ENCODE data around the gene SDK1. TPM values are rescaled to one million over a fixed set of nuclear protein-coding genes. Genes with fewer than 3 reads are reported as not detected.

The SDK1 gene, protein sequence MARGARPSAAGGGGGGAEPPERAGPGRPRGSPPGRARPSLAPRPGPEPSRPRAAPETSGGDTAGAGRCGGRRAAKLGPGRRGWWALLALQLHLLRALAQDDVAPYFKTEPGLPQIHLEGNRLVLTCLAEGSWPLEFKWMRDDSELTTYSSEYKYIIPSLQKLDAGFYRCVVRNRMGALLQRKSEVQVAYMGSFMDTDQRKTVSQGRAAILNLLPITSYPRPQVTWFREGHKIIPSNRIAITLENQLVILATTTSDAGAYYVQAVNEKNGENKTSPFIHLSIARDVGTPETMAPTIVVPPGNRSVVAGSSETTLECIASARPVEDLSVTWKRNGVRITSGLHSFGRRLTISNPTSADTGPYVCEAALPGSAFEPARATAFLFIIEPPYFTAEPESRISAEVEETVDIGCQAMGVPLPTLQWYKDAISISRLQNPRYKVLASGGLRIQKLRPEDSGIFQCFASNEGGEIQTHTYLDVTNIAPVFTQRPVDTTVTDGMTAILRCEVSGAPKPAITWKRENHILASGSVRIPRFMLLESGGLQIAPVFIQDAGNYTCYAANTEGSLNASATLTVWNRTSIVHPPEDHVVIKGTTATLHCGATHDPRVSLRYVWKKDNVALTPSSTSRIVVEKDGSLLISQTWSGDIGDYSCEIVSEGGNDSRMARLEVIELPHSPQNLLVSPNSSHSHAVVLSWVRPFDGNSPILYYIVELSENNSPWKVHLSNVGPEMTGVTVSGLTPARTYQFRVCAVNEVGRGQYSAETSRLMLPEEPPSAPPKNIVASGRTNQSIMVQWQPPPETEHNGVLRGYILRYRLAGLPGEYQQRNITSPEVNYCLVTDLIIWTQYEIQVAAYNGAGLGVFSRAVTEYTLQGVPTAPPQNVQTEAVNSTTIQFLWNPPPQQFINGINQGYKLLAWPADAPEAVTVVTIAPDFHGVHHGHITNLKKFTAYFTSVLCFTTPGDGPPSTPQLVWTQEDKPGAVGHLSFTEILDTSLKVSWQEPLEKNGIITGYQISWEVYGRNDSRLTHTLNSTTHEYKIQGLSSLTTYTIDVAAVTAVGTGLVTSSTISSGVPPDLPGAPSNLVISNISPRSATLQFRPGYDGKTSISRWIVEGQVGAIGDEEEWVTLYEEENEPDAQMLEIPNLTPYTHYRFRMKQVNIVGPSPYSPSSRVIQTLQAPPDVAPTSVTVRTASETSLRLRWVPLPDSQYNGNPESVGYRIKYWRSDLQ (N-terminal part only)
- total RNA-seq = 1 to 10 TPM; 1.2 to 1.8 (median 1.5) TPM

DNA sequence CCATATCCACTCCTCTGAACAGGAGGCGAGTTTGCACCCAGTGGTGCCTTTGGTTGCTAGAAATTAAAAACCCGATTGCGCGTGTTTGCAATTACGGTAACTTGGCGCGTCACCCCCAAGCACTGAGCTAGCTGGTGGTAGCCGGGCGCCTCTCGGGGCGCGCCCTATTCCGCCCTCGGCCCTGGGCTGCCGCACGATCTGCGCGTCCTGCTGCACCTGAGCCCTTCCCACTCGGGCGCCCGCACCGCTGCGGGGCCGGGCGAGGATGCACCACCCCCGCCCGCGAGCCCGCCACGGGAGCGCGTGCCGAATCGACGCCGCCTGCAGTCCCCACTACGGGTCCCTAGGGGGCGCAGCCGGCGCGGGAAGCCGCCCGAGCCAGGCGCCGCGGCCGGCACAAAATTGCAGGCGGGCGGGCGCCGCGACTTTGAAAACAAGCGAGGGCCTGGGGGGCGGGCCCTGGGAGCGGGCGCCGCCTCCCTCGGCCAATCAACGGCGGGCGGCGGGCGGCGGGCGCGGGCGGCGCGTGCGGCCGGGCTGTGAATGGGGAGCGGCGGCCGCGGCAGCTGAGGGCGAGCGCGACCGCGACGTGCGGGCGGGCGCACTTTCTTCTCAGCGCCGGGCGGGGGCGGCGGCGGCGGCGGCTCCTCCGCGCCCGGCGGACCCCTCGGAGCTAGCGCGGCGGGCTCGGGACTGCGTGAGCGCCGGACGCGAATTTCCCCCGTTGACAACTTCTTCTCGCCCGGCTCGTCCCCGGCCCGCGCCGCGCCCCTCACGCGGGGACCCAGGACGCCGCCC is at the start of gene SDK1:
Gene SDK1, plus strand, starts transcription at position 602 of the 798 bp plus-strand sequence. CDS start 335 bp downstream, outside the sequence.
- intact Hi-C loops (cut with DNase I; ENCODE audit: low total_unique reads) (loop anchor here (2.0 kb wide), 1 partner anchor 596 kb away; no protein-coding TSS in a partner anchor), in situ Hi-C loops (cut with MboI; ENCODE audit: low sequenced_read_pairs in 4 of 4) (no loop called here)
- Histone ChIP-seq H3K27me3 (peaks cover 2 to 7% (median 3%) of the 10 kb centered on the region in 3 donors), H3K4me1 (peaks cover 5 to 14% of the 10 kb centered on the region in 2 donors), H3K27ac (peak within 1 kb of the TSS in 1 of 4 donors; percentile 41), H3K4me3 (peak within 1 kb of the TSS; percentile 51 to 62 (median 56)), H3K36me3 (no peaks in the 10 kb centered on the region), H3K9me3 (no peaks in the 10 kb centered on the region)
- ATAC-seq (peak; percentile 83 to 89), DNase-seq (peak; percentile 70 to 85)
- peak; percentile 31 to 63 for TF ChIP-seq POLR2A (IDR thresholded peaks at IDR 0.05)
- TF ChIP-seq, protein P1, sequence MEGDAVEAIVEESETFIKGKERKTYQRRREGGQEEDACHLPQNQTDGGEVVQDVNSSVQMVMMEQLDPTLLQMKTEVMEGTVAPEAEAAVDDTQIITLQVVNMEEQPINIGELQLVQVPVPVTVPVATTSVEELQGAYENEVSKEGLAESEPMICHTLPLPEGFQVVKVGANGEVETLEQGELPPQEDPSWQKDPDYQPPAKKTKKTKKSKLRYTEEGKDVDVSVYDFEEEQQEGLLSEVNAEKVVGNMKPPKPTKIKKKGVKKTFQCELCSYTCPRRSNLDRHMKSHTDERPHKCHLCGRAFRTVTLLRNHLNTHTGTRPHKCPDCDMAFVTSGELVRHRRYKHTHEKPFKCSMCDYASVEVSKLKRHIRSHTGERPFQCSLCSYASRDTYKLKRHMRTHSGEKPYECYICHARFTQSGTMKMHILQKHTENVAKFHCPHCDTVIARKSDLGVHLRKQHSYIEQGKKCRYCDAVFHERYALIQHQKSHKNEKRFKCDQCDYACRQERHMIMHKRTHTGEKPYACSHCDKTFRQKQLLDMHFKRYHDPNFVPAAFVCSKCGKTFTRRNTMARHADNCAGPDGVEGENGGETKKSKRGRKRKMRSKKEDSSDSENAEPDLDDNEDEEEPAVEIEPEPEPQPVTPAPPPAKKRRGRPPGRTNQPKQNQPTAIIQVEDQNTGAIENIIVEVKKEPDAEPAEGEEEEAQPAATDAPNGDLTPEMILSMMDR (IDR thresholded peaks at IDR 0.05 in 4 of 5, conservative IDR thresholded peaks at IDR 0.05 in 1 of 5) = peak in 4 of 5 experiments; percentile 90 to 96 (median 94)

DNA sequence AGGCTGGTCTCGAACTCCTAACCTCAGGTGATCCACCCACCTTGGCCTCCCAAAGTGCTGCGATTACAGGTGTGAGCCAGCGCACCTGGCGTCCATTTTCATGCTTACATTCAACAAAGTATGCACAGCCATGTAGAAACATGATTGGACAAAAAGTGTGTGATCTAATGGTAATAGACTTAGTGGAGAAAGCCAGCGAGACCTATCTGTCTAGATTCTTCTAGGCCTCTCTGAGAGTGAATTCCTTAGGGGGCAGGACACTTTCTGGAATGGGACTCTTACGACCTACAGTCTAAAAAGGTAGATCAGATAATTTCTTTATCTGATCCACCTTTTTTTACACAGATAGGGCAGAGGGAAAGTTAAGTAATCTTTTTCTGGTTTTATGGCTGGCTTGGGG is 46.3 kb upstream of the SDK1 start:
- in situ Hi-C loops (cut with MboI; ENCODE audit: low sequenced_read_pairs in 4 of 4) = no loop called here
- Histone ChIP-seq H3K27ac (no peak overlapping the region), H3K27me3 (peaks cover 0 to 5% (median 0%) of the 10 kb centered on the region in 3 donors), H3K4me3 (no peak overlapping the region), H3K36me3 (no peaks in the 10 kb centered on the region), H3K9me3 (no peaks in the 10 kb centered on the region), H3K4me1 (no peaks in the 10 kb centered on the region)
- ATAC-seq (no peak), DNase-seq (no peak)
- intact Hi-C loops (cut with DNase I; ENCODE audit: low total_unique reads) = no loop called here
- no peak for TF ChIP-seq POLR2A (IDR thresholded peaks at IDR 0.05)
- TF ChIP-seq, protein P1 (IDR thresholded peaks at IDR 0.05 in 4 of 5, conservative IDR thresholded peaks at IDR 0.05 in 1 of 5) = no peak

DNA sequence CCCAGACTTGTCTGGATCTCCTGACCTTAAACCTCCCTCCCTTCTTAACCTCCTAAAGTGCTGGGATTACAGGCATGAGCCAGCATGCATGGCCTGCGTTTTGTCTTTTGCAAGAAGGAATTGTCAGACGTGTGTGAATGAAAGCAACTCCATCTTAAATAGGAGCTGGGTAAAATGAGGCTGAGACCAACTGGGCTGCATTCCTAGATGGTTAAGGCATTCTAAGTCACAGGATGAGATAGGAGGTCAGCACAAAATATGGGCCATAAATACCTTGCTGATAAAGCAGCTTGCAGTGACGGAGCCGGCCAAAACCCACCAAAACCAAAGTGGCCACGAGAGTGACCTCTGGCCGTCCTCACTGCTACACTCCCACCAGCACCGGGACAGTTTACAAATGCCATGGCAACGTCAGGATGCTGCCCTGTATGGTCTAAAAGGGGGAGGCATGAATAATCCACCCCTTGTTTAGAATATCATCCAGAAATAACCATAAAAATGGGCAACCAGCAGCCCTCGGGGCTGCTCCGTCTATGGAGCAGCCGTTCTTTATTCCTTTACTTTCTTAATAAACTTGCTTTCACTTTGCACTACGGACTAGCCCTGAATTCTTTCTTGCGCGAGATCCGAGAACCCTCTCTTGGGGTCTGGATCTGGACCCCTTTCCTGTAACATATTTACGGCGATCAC is 41.2 kb upstream of the SDK1 start:
- Histone ChIP-seq H3K4me1 (no peaks in the 10 kb centered on the region), H3K27ac (peak overlapping the region in 1 of 4 donors; percentile 18), H3K27me3 (peaks cover 0 to 5% (median 0%) of the 10 kb centered on the region in 3 donors), H3K9me3 (no peaks in the 10 kb centered on the region), H3K36me3 (no peaks in the 10 kb centered on the region), H3K4me3 (peak overlapping the region; percentile 46 to 69 (median 52))
- ATAC-seq (no peak), DNase-seq (no peak)
- in situ Hi-C loops (cut with MboI; ENCODE audit: low sequenced_read_pairs in 4 of 4) = no loop called here
- TF ChIP-seq POLR2A (IDR thresholded peaks at IDR 0.05) = no peak
- TF ChIP-seq, protein P1 (IDR thresholded peaks at IDR 0.05 in 4 of 5, conservative IDR thresholded peaks at IDR 0.05 in 1 of 5) = no peak
- intact Hi-C loops (cut with DNase I; ENCODE audit: low total_unique reads) = no loop called here
